ENCODE data around the gene PLA2G7. TPM values are rescaled to one million over a fixed set of nuclear protein-coding genes. Genes with fewer than 3 reads are reported as not detected.
"Not testable (repeated sequence)": the region's sequence is repeated elsewhere in the genome, so short reads cannot be mapped to it uniquely, and the experiment has no call there.

Gene PLA2G7
- total RNA-seq, 1 donor from 2014 or later = 1.8 TPM

- H3F3A ChIP-seq (ENCODE audit: low read depth) = no peaks in the 10 kb centered on the region
- H3K4me2 ChIP-seq = no peak overlapping the region
- no peaks in the 10 kb centered on the region for H3K36me3 ChIP-seq
- H3K27me3 Mint-ChIP-seq (ENCODE audit: insufficient read depth, low read depth) = no peaks in the 10 kb centered on the region
- no peak overlapping the region for H3K27ac Mint-ChIP-seq
- no peak overlapping the region for H2AFZ ChIP-seq (replicated peaks)
- H3K27ac ChIP-seq = no peak overlapping the region
- no peaks in the 10 kb centered on the region for H3K4me1 Mint-ChIP-seq
- no peaks in the 10 kb centered on the region for H3K9me3 ChIP-seq (ENCODE audit: low read depth)
- peaks cover 1% of the 10 kb centered on the region for H3K9me3 Mint-ChIP-seq
- H4K20me1 ChIP-seq (ENCODE audit: low read depth) = no peaks in the 10 kb centered on the region
- H3K27me3 ChIP-seq = no peaks in the 10 kb centered on the region
- DNase-seq (ENCODE audit: low spot score) = no peak
- no peak for TF ChIP-seq EZH2 (IDR thresholded peaks at IDR 0.05)
- no peak for TF ChIP-seq CTCF (IDR thresholded peaks at IDR 0.05)
- H3K9ac ChIP-seq = no peak overlapping the region
- H3K4me1 ChIP-seq = no peaks in the 10 kb centered on the region
- no peaks in the 10 kb centered on the region for H3K36me3 Mint-ChIP-seq
- no peak overlapping the region for H3K4me3 Mint-ChIP-seq
- no peak overlapping the region for H3K4me3 ChIP-seq
- H3K79me2 ChIP-seq (ENCODE audit: low read depth) = no peaks in the 10 kb centered on the region
Observed at GRCh38 chr6:46764961-46765360, 29.8 kb upstream of the PLA2G7 start.

- H3K4me3 ChIP-seq; H3K79me2 ChIP-seq (ENCODE audit: low read depth); H3K4me1 ChIP-seq; H3K27ac Mint-ChIP-seq; H3K4me1 Mint-ChIP-seq; H3K36me3 ChIP-seq; H2AFZ ChIP-seq (replicated peaks); DNase-seq (ENCODE audit: low spot score); H3K9ac ChIP-seq; H3K27ac ChIP-seq; H3F3A ChIP-seq (ENCODE audit: low read depth); H3K9me3 Mint-ChIP-seq; H3K27me3 Mint-ChIP-seq (ENCODE audit: insufficient read depth, low read depth); H4K20me1 ChIP-seq (ENCODE audit: low read depth); H3K4me2 ChIP-seq; H3K27me3 ChIP-seq; H3K4me3 Mint-ChIP-seq; H3K36me3 Mint-ChIP-seq; H3K9me3 ChIP-seq (ENCODE audit: low read depth): not testable (repeated sequence)
Observed at GRCh38 chr6:46764280-46764679, 29.1 kb upstream of the PLA2G7 start.

GRCh38 chr6:46763466-46763865 lies 28.3 kb upstream of the PLA2G7 start:
- Histone ChIP-seq H3K36me3 (no peaks in the 10 kb centered on the region), H2AFZ (replicated peaks) (no peak overlapping the region), H3K4me1 (no peaks in the 10 kb centered on the region), H4K20me1 (ENCODE audit: low read depth) (no peaks in the 10 kb centered on the region), H3K4me2 (no peak overlapping the region), H3K79me2 (ENCODE audit: low read depth) (no peaks in the 10 kb centered on the region), H3K9me3 (ENCODE audit: low read depth) (no peaks in the 10 kb centered on the region), H3F3A (ENCODE audit: low read depth) (no peaks in the 10 kb centered on the region), H3K27ac (no peak overlapping the region), H3K4me3 (no peak overlapping the region), H3K27me3 (no peaks in the 10 kb centered on the region), H3K9ac (no peak overlapping the region)
- H3K4me1 Mint-ChIP-seq = no peaks in the 10 kb centered on the region
- no peaks in the 10 kb centered on the region for H3K36me3 Mint-ChIP-seq
- TF ChIP-seq EZH2 (IDR thresholded peaks at IDR 0.05) (no peak), CTCF (IDR thresholded peaks at IDR 0.05) (no peak), EZH2phosphoT487 (IDR thresholded peaks at IDR 0.05) (no peak)
- DNase-seq (ENCODE audit: low spot score) = no peak
- H3K27ac Mint-ChIP-seq = no peak overlapping the region
- no peaks in the 10 kb centered on the region for H3K27me3 Mint-ChIP-seq (ENCODE audit: insufficient read depth, low read depth)
- H3K4me3 Mint-ChIP-seq = no peak overlapping the region
- peaks cover 1% of the 10 kb centered on the region for H3K9me3 Mint-ChIP-seq

GRCh38 chr6:46760925-46761324 lies 25.8 kb upstream of the PLA2G7 start:
- H3K27ac Mint-ChIP-seq = no peak overlapping the region
- H3K9ac ChIP-seq = no peak overlapping the region
- H3K4me3 Mint-ChIP-seq = no peak overlapping the region
- peaks cover 1% of the 10 kb centered on the region for H3K9me3 Mint-ChIP-seq
- H3K79me2 ChIP-seq (ENCODE audit: low read depth) = no peaks in the 10 kb centered on the region
- no peaks in the 10 kb centered on the region for H3K4me1 Mint-ChIP-seq
- H4K20me1 ChIP-seq (ENCODE audit: low read depth) = no peaks in the 10 kb centered on the region
- no peaks in the 10 kb centered on the region for H3K36me3 ChIP-seq
- no peaks in the 10 kb centered on the region for H3K9me3 ChIP-seq (ENCODE audit: low read depth)
- no peak overlapping the region for H3K4me3 ChIP-seq
- peaks cover 7% of the 10 kb centered on the region for H3K4me1 ChIP-seq
- no peaks in the 10 kb centered on the region for H3K27me3 ChIP-seq
- H3K27ac ChIP-seq = no peak overlapping the region
- TF ChIP-seq EZH2 (IDR thresholded peaks at IDR 0.05) (no peak), EZH2phosphoT487 (IDR thresholded peaks at IDR 0.05) (no peak), CTCF (IDR thresholded peaks at IDR 0.05) (no peak)
- no peak for DNase-seq (ENCODE audit: low spot score)
- no peaks in the 10 kb centered on the region for H3K36me3 Mint-ChIP-seq
- no peak overlapping the region for H3K4me2 ChIP-seq
- H2AFZ ChIP-seq (replicated peaks) = no peak overlapping the region
- H3F3A ChIP-seq (ENCODE audit: low read depth) = no peaks in the 10 kb centered on the region
- H3K27me3 Mint-ChIP-seq (ENCODE audit: insufficient read depth, low read depth) = no peaks in the 10 kb centered on the region

All from neural progenitor cell (in vitro differentiated cells).